Type B pancreatic cell (in vitro differentiated cells): ENCODE measurements around the gene AOC1. TPM values are rescaled to one million over a fixed set of nuclear protein-coding genes. Genes with fewer than 3 reads are reported as not detected.
A peak's percentile ranks its signal among the peaks of the same experiment; 100 is the strongest.

ENCODE experiments used
- DNase-seq: peaks from one replicate; pipeline ENCODE4 v3.0.0; 2021; ENCODE audit warnings: mixed read lengths; ENCODE audit not compliant: unreplicated experiment; ENCODE audit errors: extremely low spot score
- H3K27ac Mint-ChIP-seq: 2 replicates; pipeline ENCODE4 v1.8.0; 2021; ENCODE audit warnings: mild to moderate bottlenecking, mixed read lengths
- H3K27me3 Mint-ChIP-seq: 2 replicates; pipeline ENCODE4 v1.8.0; 2021; ENCODE audit warnings: mixed read lengths
- H3K36me3 Mint-ChIP-seq: 2 replicates; pipeline ENCODE4 v1.8.0; 2021; ENCODE audit warnings: mixed read lengths
- H3K4me1 Mint-ChIP-seq: one replicate; pipeline ENCODE4 v1.8.0; 2021; ENCODE audit warnings: mixed read lengths; ENCODE audit not compliant: unreplicated experiment
- H3K4me3 Mint-ChIP-seq: 2 replicates; pipeline ENCODE4 v1.8.0; 2021; ENCODE audit warnings: mild to moderate bottlenecking, mixed read lengths
- H3K9me3 Mint-ChIP-seq: 2 replicates; pipeline ENCODE4 v1.8.0; 2021; ENCODE audit warnings: mixed read lengths
- CTCF ChIP-seq: fragments of 200-600 bp; sonication (generic); conservative IDR thresholded peaks from 2 replicates; pipeline ENCODE4 v1.5.0; 2021; ENCODE audit warnings: antibody characterized with exemption, mild to moderate bottlenecking
- total RNA-seq: library from RNA; stranded (reverse); gene quantifications from 2 replicates; pipeline ENCODE4 v1.2.1, GENCODE V29; 2021; ENCODE audit warnings: low replicate concordance

The AOC1 gene
- total RNA-seq, 1 donor from 2014 or later: 21.4 TPM

- Mint-ChIP-seq H3K27me3 (peaks cover 7% of the 10 kb centered on the region), H3K9me3 (no peaks in the 10 kb centered on the region), H3K36me3 (no peaks in the 10 kb centered on the region), H3K4me3 (no peak overlapping the region), H3K27ac (no peak overlapping the region), H3K4me1 (no peaks in the 10 kb centered on the region)
- no peak for TF ChIP-seq CTCF
- no peak for DNase-seq
Measured at GRCh38 chr7:150823043-150823442, 29.3 kb upstream of the AOC1 start.

GRCh38 chr7:150823484-150824126 lies 28.7 kb upstream of the AOC1 start:
- H3K36me3 Mint-ChIP-seq: no peaks in the 10 kb centered on the region
- no peak overlapping the region for H3K4me3 Mint-ChIP-seq
- H3K27me3 Mint-ChIP-seq: peaks cover 9% of the 10 kb centered on the region
- no peaks in the 10 kb centered on the region for H3K4me1 Mint-ChIP-seq
- H3K9me3 Mint-ChIP-seq: no peaks in the 10 kb centered on the region
- no peak for DNase-seq
- no peak overlapping the region for H3K27ac Mint-ChIP-seq
- TF ChIP-seq CTCF: no peak

GRCh38 chr7:150824379-150825177 lies 27.7 kb upstream of the AOC1 start:
- Mint-ChIP-seq H3K27ac (no peak overlapping the region), H3K9me3 (no peaks in the 10 kb centered on the region), H3K4me1 (no peaks in the 10 kb centered on the region), H3K4me3 (no peak overlapping the region), H3K27me3 (peaks cover 9% of the 10 kb centered on the region), H3K36me3 (no peaks in the 10 kb centered on the region)
- no peak for DNase-seq
- no peak for TF ChIP-seq CTCF

- Mint-ChIP-seq H3K9me3 (no peaks in the 10 kb centered on the region), H3K4me1 (peaks cover 8% of the 10 kb centered on the region), H3K4me3 (peak overlapping the region; percentile 4), H3K36me3 (no peaks in the 10 kb centered on the region), H3K27me3 (peaks cover 12% of the 10 kb centered on the region), H3K27ac (no peak overlapping the region)
- no peak for DNase-seq
- TF ChIP-seq CTCF: no peak
Measured at GRCh38 chr7:150826061-150826849, 26.1 kb upstream of the AOC1 start.

- Mint-ChIP-seq H3K27me3 (peaks cover 12% of the 10 kb centered on the region), H3K36me3 (no peaks in the 10 kb centered on the region)
Measured at GRCh38 chr7:150828384-150828783, 23.9 kb upstream of the AOC1 start.

More at GRCh38 chr7:150828384-150828783, 23.9 kb upstream of the AOC1 start:
- Mint-ChIP-seq H3K4me3 (no peak overlapping the region), H3K27ac (no peak overlapping the region), H3K9me3 (no peaks in the 10 kb centered on the region), H3K4me1 (peaks cover 8% of the 10 kb centered on the region)
- TF ChIP-seq CTCF: no peak
- no peak for DNase-seq
